Metanephros (tissue), 1 donor: ENCODE results near the gene RAB32. TPM values are rescaled to one million over a fixed set of nuclear protein-coding genes. Genes with fewer than 3 reads are reported as not detected.

Source experiments
- total RNA-seq: library from RNA; depleted of rRNA; stranded (reverse); fragments of >200 nt; gene quantifications from one replicate; pipeline ENCODE4 v1.2.3, GENCODE V29; 2014

Gene RAB32
- total RNA-seq = 14.4 TPM

GRCh38 chr6:146543211-146543939 is at the start of gene RAB32:
Gene RAB32, plus strand, starts transcription at chr6:146543833. Its CDS starts 39 bp downstream, at chr6:146543872.

GRCh38 chr6:146598772-146599405 is 55.3 kb downstream of the RAB32 start, which contains the start of gene ADGB:
Gene ADGB, plus strand, starts transcription at chr6:146598972. Its CDS starts 69 bp downstream, at chr6:146599041.

Other genes with a start within 250 kb of the RAB32 start
- 0.12 TPM for gene ADGB, start 55.1 kb downstream of the RAB32 start, total RNA-seq